ENCODE measurements around the gene CAPN5.

- TF ChIP-seq EZH2 (IDR thresholded peaks at IDR 0.05; ENCODE audit: low read length, missing control alignments) (no peak), CTCF (conservative IDR thresholded peaks at IDR 0.05 in 1 of 2, IDR thresholded peaks at IDR 0.05 in 1 of 2; ENCODE audit: low read depth in 1 of 2, low read length in 2 of 2) (no peak)
These were observed 107.8 kb downstream of the CAPN5 start for GRCh38 chr11:77174559-77174958.

Measured in fibroblast of lung (primary cell).